ENCODE measurements around the gene PRCC. TPM values are rescaled to one million over a fixed set of nuclear protein-coding genes. Genes with fewer than 3 reads are reported as not detected.

The PRCC gene
- total and polyA plus RNA-seq, 9 donors, result 24.7 to 72.5 (median 50.9) TPM

- no peak for DNase-seq
- peaks cover 5% of the 10 kb centered on the region for H3K36me3 ChIP-seq
- WGBS, 3 donors, result 86 to 89% (median 88%) methylated on average over 8 of the region's 8 CpGs
- no peak overlapping the region for H3K4me3 ChIP-seq
- no peak for TF ChIP-seq POLR2A (IDR thresholded peaks at IDR 0.05)
- no peak for TF ChIP-seq EP300 (IDR thresholded peaks at IDR 0.05)
- TF ChIP-seq, protein P1, sequence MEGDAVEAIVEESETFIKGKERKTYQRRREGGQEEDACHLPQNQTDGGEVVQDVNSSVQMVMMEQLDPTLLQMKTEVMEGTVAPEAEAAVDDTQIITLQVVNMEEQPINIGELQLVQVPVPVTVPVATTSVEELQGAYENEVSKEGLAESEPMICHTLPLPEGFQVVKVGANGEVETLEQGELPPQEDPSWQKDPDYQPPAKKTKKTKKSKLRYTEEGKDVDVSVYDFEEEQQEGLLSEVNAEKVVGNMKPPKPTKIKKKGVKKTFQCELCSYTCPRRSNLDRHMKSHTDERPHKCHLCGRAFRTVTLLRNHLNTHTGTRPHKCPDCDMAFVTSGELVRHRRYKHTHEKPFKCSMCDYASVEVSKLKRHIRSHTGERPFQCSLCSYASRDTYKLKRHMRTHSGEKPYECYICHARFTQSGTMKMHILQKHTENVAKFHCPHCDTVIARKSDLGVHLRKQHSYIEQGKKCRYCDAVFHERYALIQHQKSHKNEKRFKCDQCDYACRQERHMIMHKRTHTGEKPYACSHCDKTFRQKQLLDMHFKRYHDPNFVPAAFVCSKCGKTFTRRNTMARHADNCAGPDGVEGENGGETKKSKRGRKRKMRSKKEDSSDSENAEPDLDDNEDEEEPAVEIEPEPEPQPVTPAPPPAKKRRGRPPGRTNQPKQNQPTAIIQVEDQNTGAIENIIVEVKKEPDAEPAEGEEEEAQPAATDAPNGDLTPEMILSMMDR (IDR thresholded peaks at IDR 0.05), result no peak
- H3K4me1 ChIP-seq (ENCODE audit: insufficient read depth), result peaks cover 6% of the 10 kb centered on the region
- H3K27ac ChIP-seq, result no peak overlapping the region
- intact Hi-C loops (cut with DNase I), result no loop called here
- no peaks in the 10 kb centered on the region for H3K9me3 ChIP-seq
- H3K27me3 ChIP-seq, result no peaks in the 10 kb centered on the region
These were observed 35.1 kb downstream of the PRCC start for GRCh38 chr1:156802421-156802935.

- H3K27ac ChIP-seq, result no peak overlapping the region
- WGBS, 3 donors, result 84 to 89% (median 88%) methylated on average over 13 of the region's 13 CpGs
- intact Hi-C loops (cut with DNase I), result no loop called here
These were observed 35.9 kb downstream of the PRCC start for GRCh38 chr1:156803086-156803851.

GRCh38 chr1:156804026-156804425 lies 36.7 kb downstream of the PRCC start:
- intact Hi-C loops (cut with DNase I), result no loop called here
- 65 to 77% (median 69%) methylated on average over 3 of the region's 3 CpGs for WGBS, 3 donors
- TF ChIP-seq EP300 (IDR thresholded peaks at IDR 0.05) (no peak), POLR2A (IDR thresholded peaks at IDR 0.05) (no peak)
- TF ChIP-seq, protein P1 (IDR thresholded peaks at IDR 0.05), result no peak
- no peaks in the 10 kb centered on the region for H3K9me3 ChIP-seq
- DNase-seq, result no peak
- no peak overlapping the region for H3K27ac ChIP-seq
- no peaks in the 10 kb centered on the region for H3K36me3 ChIP-seq
- H3K4me1 ChIP-seq (ENCODE audit: insufficient read depth), result peaks cover 6% of the 10 kb centered on the region
- no peak overlapping the region for H3K4me3 ChIP-seq
- no peaks in the 10 kb centered on the region for H3K27me3 ChIP-seq

More at GRCh38 chr1:156803086-156803851, 35.9 kb downstream of the PRCC start:
- Histone ChIP-seq H3K4me3 (no peak overlapping the region), H3K4me1 (ENCODE audit: insufficient read depth) (peaks cover 6% of the 10 kb centered on the region), H3K9me3 (no peaks in the 10 kb centered on the region), H3K27me3 (no peaks in the 10 kb centered on the region), H3K36me3 (no peaks in the 10 kb centered on the region)
- DNase-seq, result no peak
- TF ChIP-seq POLR2A (IDR thresholded peaks at IDR 0.05) (no peak), EP300 (IDR thresholded peaks at IDR 0.05) (no peak)
- TF ChIP-seq, protein P1 (IDR thresholded peaks at IDR 0.05), result no peak

- no peak for DNase-seq
- H3K27ac ChIP-seq, result no peak overlapping the region
- H3K9me3 ChIP-seq, result no peaks in the 10 kb centered on the region
These were observed 37.4 kb downstream of the PRCC start for GRCh38 chr1:156804572-156805243.

More at GRCh38 chr1:156804572-156805243, 37.4 kb downstream of the PRCC start:
- Histone ChIP-seq H3K36me3 (no peaks in the 10 kb centered on the region), H3K4me1 (ENCODE audit: insufficient read depth) (peaks cover 6% of the 10 kb centered on the region), H3K27me3 (no peaks in the 10 kb centered on the region), H3K4me3 (no peak overlapping the region)
- intact Hi-C loops (cut with DNase I), result no loop called here
- WGBS, 3 donors, result 60 to 65% (median 64%) methylated on average over 6 of the region's 6 CpGs
- TF ChIP-seq POLR2A (IDR thresholded peaks at IDR 0.05) (no peak), EP300 (IDR thresholded peaks at IDR 0.05) (no peak)
- TF ChIP-seq, protein P1 (IDR thresholded peaks at IDR 0.05), result no peak
